ENCODE results near the gene HS3ST1.

GRCh38 chr4:11365039-11365438 is 63.7 kb downstream of the HS3ST1 start:
- TF ChIP-seq POLR2AphosphoS5 (IDR thresholded peaks at IDR 0.05) (no peak), POLR2A (IDR thresholded peaks at IDR 0.05) (no peak)

All from suprapubic skin (tissue), 4 donors.